Calu3 (cell line): Measurements from ENCODE around the gene NOL11. TPM values are rescaled to one million over a fixed set of nuclear protein-coding genes. Genes with fewer than 3 reads are reported as not detected.
"Not testable (repeated sequence)": the region's sequence is repeated elsewhere in the genome, so short reads cannot be mapped to it uniquely, and the experiment has no call there.

ENCODE experiments used
- BruUV-seq: library from RNA; stranded (reverse); fragments of 400-500 nt; replicated peaks from 2 replicates; lab custom pipeline; 2021; lab: Mats Ljungman, UMichigan
- CTCF ChIA-PET: fragments of 300-600 bp; sonication (Branson Sonifier 250); formaldehyde crosslinking; loops from one replicate; lab custom pipeline; 2022; ENCODE audit warnings: antibody characterized with exemption; lab: Charles Lee
- DNase-seq: peaks from one replicate; pipeline ENCODE4 v3.0.0; 2022
- H3K27ac Mint-ChIP-seq: one replicate; pipeline ENCODE4 v1.8.0; 2022; ENCODE audit warnings: mixed read lengths; ENCODE audit not compliant: unreplicated experiment
- H3K27me3 Mint-ChIP-seq: one replicate; pipeline ENCODE4 v1.8.0; 2022; ENCODE audit warnings: mixed read lengths; ENCODE audit not compliant: unreplicated experiment
- H3K36me3 Mint-ChIP-seq: one replicate; pipeline ENCODE4 v1.8.0; 2022; ENCODE audit warnings: mild to moderate bottlenecking, moderate library complexity, mixed read lengths; ENCODE audit not compliant: insufficient read depth, unreplicated experiment
- H3K4me1 Mint-ChIP-seq: one replicate; pipeline ENCODE4 v1.8.0; 2022; ENCODE audit warnings: mild to moderate bottlenecking, low read depth, mixed read lengths; ENCODE audit not compliant: unreplicated experiment
- H3K4me3 Mint-ChIP-seq: one replicate; pipeline ENCODE4 v1.8.0; 2022; ENCODE audit warnings: mild to moderate bottlenecking, low read depth, moderate library complexity, mixed read lengths; ENCODE audit not compliant: unreplicated experiment
- H3K9me3 Mint-ChIP-seq: one replicate; pipeline ENCODE4 v1.8.0; 2022; ENCODE audit warnings: low read depth, mixed read lengths; ENCODE audit not compliant: unreplicated experiment
- intact Hi-C: fragments of 100-400 bp; cut with micrococcal nuclease; formaldehyde crosslinking; loops from one replicate; pipeline ENCODE4 v1.10.0; 2022; ENCODE audit not compliant: unreplicated experiment
- total RNA-seq: library from RNA; stranded (reverse); gene quantifications from 2 replicates; pipeline ENCODE4 v1.2.3, GENCODE V29; 2022
- TF ChIP-seq, protein P1 (sequence below): fragments of 200-600 bp; IDR thresholded peaks from one replicate; pipeline ENCODE4 v1.8.0; 2022; ENCODE audit warnings: antibody characterized with exemption; ENCODE audit not compliant: unreplicated experiment

The NOL11 gene
- total RNA-seq, 1 experiment from 2014 or later, result 64.8 TPM

GRCh38 chr17:67725373-67725791 lies 7.6 kb downstream of the NOL11 start:
- TF ChIP-seq, protein P1, sequence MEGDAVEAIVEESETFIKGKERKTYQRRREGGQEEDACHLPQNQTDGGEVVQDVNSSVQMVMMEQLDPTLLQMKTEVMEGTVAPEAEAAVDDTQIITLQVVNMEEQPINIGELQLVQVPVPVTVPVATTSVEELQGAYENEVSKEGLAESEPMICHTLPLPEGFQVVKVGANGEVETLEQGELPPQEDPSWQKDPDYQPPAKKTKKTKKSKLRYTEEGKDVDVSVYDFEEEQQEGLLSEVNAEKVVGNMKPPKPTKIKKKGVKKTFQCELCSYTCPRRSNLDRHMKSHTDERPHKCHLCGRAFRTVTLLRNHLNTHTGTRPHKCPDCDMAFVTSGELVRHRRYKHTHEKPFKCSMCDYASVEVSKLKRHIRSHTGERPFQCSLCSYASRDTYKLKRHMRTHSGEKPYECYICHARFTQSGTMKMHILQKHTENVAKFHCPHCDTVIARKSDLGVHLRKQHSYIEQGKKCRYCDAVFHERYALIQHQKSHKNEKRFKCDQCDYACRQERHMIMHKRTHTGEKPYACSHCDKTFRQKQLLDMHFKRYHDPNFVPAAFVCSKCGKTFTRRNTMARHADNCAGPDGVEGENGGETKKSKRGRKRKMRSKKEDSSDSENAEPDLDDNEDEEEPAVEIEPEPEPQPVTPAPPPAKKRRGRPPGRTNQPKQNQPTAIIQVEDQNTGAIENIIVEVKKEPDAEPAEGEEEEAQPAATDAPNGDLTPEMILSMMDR, result no peak

GRCh38 chr17:67725807-67726206 lies 8.1 kb downstream of the NOL11 start:
- TF ChIP-seq, protein P1, result no peak
- H3K4me3 Mint-ChIP-seq, result no peak overlapping the region
- intact Hi-C loops, result no loop called here
- BruUV-seq, result no TSS peak
- DNase-seq, result no peak
- CTCF ChIA-PET, result no interaction called here
- peaks cover 2% of the 10 kb centered on the region for H3K9me3 Mint-ChIP-seq
- no peaks in the 10 kb centered on the region for H3K4me1 Mint-ChIP-seq
- no peak overlapping the region for H3K27ac Mint-ChIP-seq
- H3K27me3 Mint-ChIP-seq, result no peaks in the 10 kb centered on the region
- H3K36me3 Mint-ChIP-seq, result peaks cover 62% of the 10 kb centered on the region

More at GRCh38 chr17:67725373-67725791, 7.6 kb downstream of the NOL11 start:
- CTCF ChIA-PET, result no interaction called here
- no peak overlapping the region for H3K4me3 Mint-ChIP-seq
- H3K9me3 Mint-ChIP-seq, result peaks cover 2% of the 10 kb centered on the region
- intact Hi-C loops, result no loop called here
- H3K4me1 Mint-ChIP-seq, result no peaks in the 10 kb centered on the region
- no TSS peak for BruUV-seq
- no peaks in the 10 kb centered on the region for H3K27me3 Mint-ChIP-seq
- no peak for DNase-seq
- peaks cover 58% of the 10 kb centered on the region for H3K36me3 Mint-ChIP-seq
- H3K27ac Mint-ChIP-seq, result no peak overlapping the region

DNA sequence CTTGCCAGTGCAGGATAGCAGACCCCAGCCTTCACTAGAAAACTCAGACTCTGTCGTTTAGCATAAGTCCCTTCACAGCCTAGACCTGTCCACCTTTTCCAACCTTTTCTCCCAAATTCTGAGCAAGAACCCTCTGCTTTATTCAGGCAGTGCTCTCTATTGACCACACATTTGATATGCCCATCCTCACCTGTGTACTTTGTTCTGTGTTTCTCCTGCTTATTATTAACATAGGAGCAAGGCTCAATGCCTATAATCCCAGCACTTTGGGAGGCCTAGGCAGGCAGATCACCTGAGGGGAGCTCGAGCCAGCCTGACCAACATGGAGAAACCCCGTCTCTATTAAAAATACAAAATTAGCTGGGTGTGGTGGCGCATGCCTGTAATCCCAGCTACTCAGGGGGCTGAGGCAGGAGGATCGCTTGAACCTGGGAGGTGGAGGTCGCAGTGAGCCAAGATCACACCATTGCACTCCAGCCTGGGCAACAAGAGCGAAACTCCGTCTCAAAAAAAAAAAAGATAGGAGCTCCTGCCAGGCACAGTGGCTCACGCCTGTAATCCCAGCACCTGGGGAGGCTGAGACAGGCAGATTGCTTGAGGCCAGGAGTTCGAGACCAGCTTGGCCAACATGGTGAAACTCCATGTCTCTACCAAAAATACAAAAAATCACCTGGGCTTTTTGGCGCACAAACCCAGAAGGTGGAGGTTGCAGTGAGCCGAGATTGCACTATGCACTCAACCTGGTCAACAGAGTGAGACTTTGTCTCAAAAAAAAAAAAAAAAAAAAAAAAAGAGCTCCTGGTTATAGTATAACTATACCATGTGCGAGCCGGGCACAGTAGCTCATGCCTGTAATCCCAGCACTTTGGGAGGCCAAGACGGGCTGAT lies 9.7 kb downstream of the NOL11 start:
- DNase-seq, intact Hi-C loops, BruUV-seq, H3K9me3 Mint-ChIP-seq, H3K4me3 Mint-ChIP-seq, H3K4me1 Mint-ChIP-seq, H3K27me3 Mint-ChIP-seq, H3K27ac Mint-ChIP-seq: not testable (repeated sequence)
- CTCF ChIA-PET, result interaction anchor here (0.7 kb wide), 1 partner anchor 361 kb away, joined by 4 read pairs; no protein-coding TSS in a partner anchor
- peaks cover 56% of the 10 kb centered on the region for H3K36me3 Mint-ChIP-seq

- TF ChIP-seq, protein P1, result no peak
- no peak overlapping the region for H3K4me3 Mint-ChIP-seq
- intact Hi-C loops, result no loop called here
- CTCF ChIA-PET, result no interaction called here
- H3K36me3 Mint-ChIP-seq, result peaks cover 50% of the 10 kb centered on the region
- no peak for DNase-seq
- peaks cover 8% of the 10 kb centered on the region for H3K4me1 Mint-ChIP-seq
- H3K27ac Mint-ChIP-seq, result no peak overlapping the region
- no TSS peak for BruUV-seq
- H3K27me3 Mint-ChIP-seq, result no peaks in the 10 kb centered on the region
- peaks cover 5% of the 10 kb centered on the region for H3K9me3 Mint-ChIP-seq
Observed at GRCh38 chr17:67729903-67730302, 12.2 kb downstream of the NOL11 start.

DNA sequence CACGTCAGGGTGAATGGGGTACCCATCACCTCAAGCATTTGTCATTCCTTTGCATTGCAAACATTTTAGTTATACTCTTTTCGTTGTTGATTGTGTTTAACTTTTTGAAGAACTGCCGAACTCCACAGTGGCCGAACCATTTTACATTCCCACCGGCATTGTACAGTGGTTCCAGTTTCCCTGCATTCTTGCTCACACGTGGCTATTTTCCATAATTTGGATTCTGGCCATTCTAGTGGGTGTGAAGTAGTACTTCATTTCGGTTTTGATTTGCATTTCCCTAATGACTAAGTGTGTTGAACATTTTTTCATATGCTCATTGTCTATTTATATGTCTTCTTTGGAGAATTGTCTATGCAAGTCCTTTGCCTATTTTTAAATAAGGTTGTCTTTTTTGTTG lies 13.0 kb downstream of the NOL11 start:
- Mint-ChIP-seq H3K36me3 (peaks cover 50% of the 10 kb centered on the region), H3K4me1 (peaks cover 8% of the 10 kb centered on the region), H3K4me3 (no peak overlapping the region), H3K27me3 (no peaks in the 10 kb centered on the region), H3K27ac (no peak overlapping the region), H3K9me3 (peaks cover 5% of the 10 kb centered on the region)
- CTCF ChIA-PET, result no interaction called here
- no peak for DNase-seq
- intact Hi-C loops, result no loop called here
- TF ChIP-seq, protein P1, result no peak
- BruUV-seq, result no TSS peak
